Lower leg skin (tissue), 4 donors: ENCODE measurements around the gene COL4A2. TPM values are rescaled to one million over a fixed set of nuclear protein-coding genes. Genes with fewer than 3 reads are reported as not detected.
A peak's percentile ranks its signal among the peaks of the same experiment; 100 is the strongest.

ENCODE experiments used
- DNase-seq, 2 donors: peaks; one replicate each; pipeline ENCODE4 v3.0.0-alpha.2; 2019; ENCODE audit warnings: low spot score in 2 of 2
- H3K4me3 ChIP-seq: fragments of 200-600 bp; sonication (generic); 2 replicates; pipeline ENCODE4 v1.5.1; 2017; ENCODE audit warnings: mild to moderate bottlenecking, low read depth; ENCODE audit not compliant: poor library complexity, severe bottlenecking
- CTCF ChIP-seq, 3 donors: fragments of 450-650 bp; IDR thresholded peaks; one replicate each; pipeline ENCODE4 v1.5.1; 2016; ENCODE audit warnings: antibody characterized with exemption in 3 of 3, mild to moderate bottlenecking in 3 of 3, moderate library complexity in 2 of 3
- POLR2A ChIP-seq, 2 donors: fragments of 450-650 bp; IDR thresholded peaks; one replicate each; pipeline ENCODE4 v1.6.1; 2016 to 2017; ENCODE audit warnings: antibody characterized with exemption in 2 of 2, mild to moderate bottlenecking in 1 of 2, moderate library complexity in 1 of 2
- WGBS, 2 donors: methylation state at CpG; one replicate each; pipeline ENCODE4 v1.1.5; 2018; 5-methylcytosine and 5-hydroxymethylcytosine counted together
- intact Hi-C: fragments of 100-400 bp; cut with DNase I; formaldehyde crosslinking; loops from one replicate; pipeline ENCODE4 v1.15.0; 2023; ENCODE audit warnings: low total_unique reads
- total RNA-seq, 4 donors: library from RNA; depleted of rRNA; stranded (reverse); fragments of >200 nt; gene quantifications; one replicate each; pipeline ENCODE4 v1.1.0, GENCODE V29; 2016

COL4A2 gene
- total RNA-seq, 4 donors from 2014 or later, result 40.8 to 119 (median 58.9) TPM

- TF ChIP-seq POLR2A (IDR thresholded peaks at IDR 0.05) (no peak), CTCF (IDR thresholded peaks at IDR 0.05) (no peak)
- 57 to 58% methylated on average over 4 of the region's 4 CpGs for WGBS, 2 donors
- H3K4me3 ChIP-seq, result no peak overlapping the region
- DNase-seq, result peak in 1 of 2 donors; percentile 83
- intact Hi-C loops, result no loop called here
Observed at GRCh38 chr13:110446575-110446890, 139.4 kb downstream of the COL4A2 start.

- TF ChIP-seq POLR2A (IDR thresholded peaks at IDR 0.05), result no peak
- TF ChIP-seq CTCF (IDR thresholded peaks at IDR 0.05), result no peak
- no peak overlapping the region for H3K4me3 ChIP-seq
- peak in 1 of 2 donors; percentile 82 for DNase-seq
- intact Hi-C loops, result no loop called here
- WGBS, 2 donors, result 55 to 58% methylated on average over 12 of the region's 12 CpGs
Observed at GRCh38 chr13:110447058-110447511, 140.0 kb downstream of the COL4A2 start.

GRCh38 chr13:110447801-110448200 lies 140.7 kb downstream of the COL4A2 start:
- no peak for TF ChIP-seq CTCF (IDR thresholded peaks at IDR 0.05)
- TF ChIP-seq POLR2A (IDR thresholded peaks at IDR 0.05), result no peak
- peak in 1 of 2 donors; percentile 61 for DNase-seq
- no peak overlapping the region for H3K4me3 ChIP-seq
- WGBS, 2 donors, result 84% methylated on average over 9 of the region's 9 CpGs
- intact Hi-C loops, result no loop called here

- TF ChIP-seq CTCF (IDR thresholded peaks at IDR 0.05) (no peak), POLR2A (IDR thresholded peaks at IDR 0.05) (no peak)
- intact Hi-C loops, result no loop called here
- DNase-seq, result peak in 1 of 2 donors; percentile 48
- WGBS, 2 donors, result 67% methylated on average over 8 of the region's 8 CpGs
- no peak overlapping the region for H3K4me3 ChIP-seq
Observed at GRCh38 chr13:110448230-110448629, 141.1 kb downstream of the COL4A2 start.

GRCh38 chr13:110448677-110449076 lies 141.6 kb downstream of the COL4A2 start:
- intact Hi-C loops, result no loop called here
- 84 to 94% methylated on average over 12 of the region's 12 CpGs for WGBS, 2 donors

More at GRCh38 chr13:110448677-110449076, 141.6 kb downstream of the COL4A2 start:
- H3K4me3 ChIP-seq, result no peak overlapping the region
- DNase-seq, result peak in 1 of 2 donors; percentile 52
- TF ChIP-seq POLR2A (IDR thresholded peaks at IDR 0.05), result no peak
- no peak for TF ChIP-seq CTCF (IDR thresholded peaks at IDR 0.05)
